IPS-18c (cell line): ENCODE results near the gene LYSMD4.

ENCODE experiments used
- H3K4me3 ChIP-seq: 2 replicates; pipeline ENCODE4 v1.7.0; 2013; ENCODE audit warnings: low read depth, mild to moderate bottlenecking, low read length, moderate library complexity; ENCODE audit not compliant: insufficient read depth
- H3K9me3 ChIP-seq: one replicate; pipeline ENCODE4 v1.6.1; 2013; ENCODE audit warnings: mild to moderate bottlenecking, low read length, moderate library complexity; ENCODE audit not compliant: control insufficient read depth, insufficient read depth

LYSMD4 gene

DNA sequence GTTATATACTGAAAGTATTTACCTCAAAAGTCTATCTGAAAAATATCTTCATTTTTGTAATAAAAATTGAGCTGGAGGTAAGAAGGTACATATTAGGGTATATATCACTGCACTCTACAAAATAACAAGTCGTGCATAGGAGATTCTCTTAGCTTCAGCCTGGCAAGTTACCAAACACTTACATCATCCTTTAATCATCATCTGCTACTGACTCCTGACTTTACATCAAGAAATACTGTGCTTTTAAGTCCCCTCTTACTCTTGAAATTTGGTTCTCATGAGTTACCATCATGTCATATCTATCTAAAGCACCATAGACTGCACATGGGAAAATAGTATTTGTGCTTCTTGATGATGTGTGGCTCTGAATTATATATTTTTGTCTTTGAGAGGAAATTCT is 50.8 kb downstream of the LYSMD4 start:
- no peaks in the 10 kb centered on the region for H3K9me3 ChIP-seq
- no peak overlapping the region for H3K4me3 ChIP-seq

DNA sequence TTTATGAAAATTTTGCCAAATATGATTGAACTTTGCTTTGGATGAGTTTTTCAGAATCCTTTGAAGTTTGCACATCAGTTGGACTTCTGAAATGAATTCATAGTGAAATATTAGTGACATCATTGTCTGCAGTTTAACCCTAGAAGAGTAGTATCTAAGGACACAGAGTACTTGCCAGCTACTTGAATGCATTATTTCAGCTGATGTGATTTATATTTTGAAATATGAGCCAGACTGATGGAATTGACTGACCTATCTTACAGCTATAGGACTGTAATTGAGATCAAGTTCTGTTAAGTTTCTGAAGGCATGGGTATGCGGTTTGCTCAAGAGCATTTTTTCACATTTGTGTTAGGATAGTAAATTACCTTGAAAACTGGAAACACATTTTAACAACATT is 51.2 kb downstream of the LYSMD4 start:
- no peak overlapping the region for H3K4me3 ChIP-seq
- no peaks in the 10 kb centered on the region for H3K9me3 ChIP-seq

DNA sequence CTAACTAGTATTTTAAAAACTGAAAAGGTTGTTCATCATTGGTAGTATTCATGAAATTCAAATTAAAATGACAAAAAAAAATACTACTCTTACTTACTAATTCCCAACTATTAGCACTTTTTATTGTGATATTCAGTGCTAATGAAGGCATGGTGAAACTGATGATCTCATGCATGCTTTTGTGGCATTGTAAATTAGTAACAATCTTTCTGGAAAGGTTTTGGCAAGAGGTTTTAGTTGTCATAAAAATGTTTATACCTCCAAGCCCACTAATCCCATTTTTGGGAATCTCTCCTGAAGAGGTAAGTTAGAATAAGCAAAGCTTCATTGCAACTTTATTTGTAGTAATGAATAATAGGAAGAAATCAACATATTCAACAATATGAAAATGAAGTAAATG is 53.0 kb downstream of the LYSMD4 start:
- H3K4me3 ChIP-seq: no peak overlapping the region

DNA sequence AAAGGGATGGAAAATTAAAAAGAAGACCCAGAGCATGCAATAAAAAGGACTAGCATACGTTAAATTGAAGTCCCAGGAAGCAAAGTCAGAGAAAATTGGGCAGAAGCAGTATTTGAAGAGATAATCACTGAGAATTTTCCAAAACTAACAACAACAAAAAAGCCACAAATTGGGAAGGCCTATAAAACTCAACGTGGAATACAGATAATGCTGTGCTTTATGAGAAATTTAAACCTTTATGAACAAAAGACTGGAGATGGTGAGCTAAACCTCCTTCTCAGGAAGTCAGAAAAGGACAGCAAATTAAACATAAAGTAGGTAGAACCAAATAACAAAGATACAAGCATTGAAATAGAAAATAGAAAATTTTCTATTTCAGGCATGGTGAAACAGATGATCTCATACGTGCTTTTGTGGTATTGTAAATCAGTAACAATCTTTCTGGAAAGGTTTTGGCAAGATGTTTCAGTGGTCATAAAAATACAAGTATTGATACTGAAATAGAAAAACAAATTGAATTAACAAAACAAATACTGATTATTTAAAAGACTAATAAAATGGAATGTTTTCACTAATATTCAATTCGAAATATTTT is 55.6 kb downstream of the LYSMD4 start:
- H3K4me3 ChIP-seq: no peak overlapping the region
- H3K9me3 ChIP-seq: no peaks in the 10 kb centered on the region

More for the DNA sequence above, 53.0 kb downstream of the LYSMD4 start:
- no peaks in the 10 kb centered on the region for H3K9me3 ChIP-seq
